Posterior cingulate gyrus (tissue), 11 donors: ENCODE measurements around the gene DNAJC9.
"Not testable (repeated sequence)": the region's sequence is repeated elsewhere in the genome, so short reads cannot be mapped to it uniquely, and the experiment has no call there.

ENCODE experiments used
- DNase-seq, 10 donors: peaks; one replicate each; pipeline versions ENCODE4 v3.0.0 to v3.0.0-alpha.2; 2020 to 2021; ENCODE audit warnings: mixed read lengths in 3 of 10
- intact Hi-C: fragments of 100-400 bp; cut with DNase I; formaldehyde crosslinking; loops from one replicate; pipeline ENCODE4 v1.15.1; 2023

Gene DNAJC9

GRCh38 chr10:73246646-73247508 is at the start of gene DNAJC9:
Gene DNAJC9 (minus strand): TSS chr10:73247255. CDS start chr10:73247189, 66 bp downstream.
- intact Hi-C loops = loop anchor here (5.0 kb wide), 1 partner anchor 80 kb away; the partner anchor contains the start of genes ECD and FAM149B1
- peak; percentile 91 to 99 (median 96) for DNase-seq

GRCh38 chr10:73293461-73293860 is 46.4 kb upstream of the DNAJC9 start:
- no peak for DNase-seq
- intact Hi-C loops = no loop called here

DNA sequence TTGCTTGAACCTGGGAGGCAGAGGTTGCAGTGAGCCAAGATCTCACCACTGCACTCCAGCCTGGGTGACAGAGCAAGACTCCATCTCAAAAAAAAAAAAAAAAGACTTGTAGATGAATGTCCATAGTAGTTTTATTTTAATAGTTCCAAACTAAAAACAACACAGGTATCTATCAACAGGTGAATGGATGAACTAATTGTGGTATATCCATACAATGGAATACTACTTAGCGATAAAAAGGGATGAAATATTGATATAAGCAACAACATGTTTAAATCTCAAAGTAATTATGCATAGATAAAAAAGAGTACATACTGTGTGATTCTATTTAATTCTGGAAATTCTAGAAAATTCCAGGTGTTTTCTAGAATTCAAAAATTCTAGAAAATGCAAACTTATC is 42.9 kb upstream of the DNAJC9 start:
- intact Hi-C loops = no loop called here
- DNase-seq = no peak

DNA sequence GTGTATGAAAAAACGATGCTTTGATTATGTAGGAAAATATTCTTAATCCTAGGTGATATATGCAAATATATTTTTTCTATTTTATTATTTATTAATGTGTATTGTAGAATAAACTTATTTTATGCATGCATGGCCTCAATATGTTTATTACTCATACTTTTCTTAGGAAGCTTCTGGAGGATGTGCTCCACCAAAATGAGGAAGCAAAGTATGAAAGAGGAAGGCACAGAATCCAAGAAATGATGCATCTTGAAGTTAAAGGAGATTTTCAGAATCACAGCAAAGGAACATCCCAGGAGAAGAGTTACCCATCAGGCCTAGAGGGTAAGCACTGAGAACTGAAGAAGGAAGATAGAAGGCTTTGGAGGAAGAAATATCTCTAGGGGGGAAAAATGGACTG is 40.4 kb upstream of the DNAJC9 start:
- no peak for DNase-seq
- intact Hi-C loops = no loop called here

GRCh38 chr10:73281097-73281496 is 34.0 kb upstream of the DNAJC9 start:
- no peak for DNase-seq
- intact Hi-C loops = no loop called here

- DNase-seq = no peak
- intact Hi-C loops = loop anchor here (5.0 to 10.0 kb wide), 2 partner anchors 90 to 378 kb away; partner anchors contain the start of genes CFAP70 and MYOZ1
Measured at GRCh38 chr10:73264423-73264822, 17.4 kb upstream of the DNAJC9 start.

GRCh38 chr10:73263693-73264347 is 16.8 kb upstream of the DNAJC9 start:
- DNase-seq = no peak
- intact Hi-C loops = loop anchor here (5.0 to 10.0 kb wide), 2 partner anchors 91 to 378 kb away; partner anchors contain the start of genes CFAP70 and MYOZ1

- intact Hi-C loops = loop anchor here (5.0 to 10.0 kb wide), 2 partner anchors 92 to 379 kb away; partner anchors contain the start of genes CFAP70 and MYOZ1
- no peak for DNase-seq
Measured at GRCh38 chr10:73262880-73263555, 16.0 kb upstream of the DNAJC9 start.

DNA sequence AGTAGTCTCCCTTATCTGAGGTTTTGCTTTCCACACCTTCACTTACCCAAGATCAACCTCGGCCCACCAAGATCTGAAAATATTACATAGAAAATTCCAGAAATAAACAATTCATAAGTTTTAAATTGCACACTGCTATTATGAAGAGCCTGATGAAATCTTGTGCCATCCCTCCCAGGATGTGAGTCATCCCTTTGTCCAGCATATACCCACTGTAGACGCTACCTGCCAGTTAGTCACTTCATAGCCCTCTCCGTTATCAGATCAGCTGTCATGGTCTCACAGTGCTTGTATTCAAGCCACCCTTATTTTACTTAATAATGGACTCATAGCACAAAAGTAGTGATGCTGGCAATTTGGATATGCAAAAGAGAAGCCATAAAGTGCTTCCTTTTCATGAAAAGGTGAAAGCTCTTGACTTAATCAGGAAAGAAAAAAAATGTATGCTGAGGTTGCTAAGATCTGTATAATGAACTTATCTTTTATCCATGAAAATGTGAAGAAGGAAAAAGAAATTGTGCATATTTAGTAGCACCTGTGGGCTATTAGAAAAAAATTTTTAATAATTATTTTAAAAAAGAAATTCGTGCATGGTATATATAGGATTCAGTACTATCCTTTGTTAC is 15.2 kb upstream of the DNAJC9 start:
- intact Hi-C loops = loop anchor here (5.0 to 10.0 kb wide), 2 partner anchors 93 to 380 kb away; partner anchors contain the start of genes CFAP70 and MYOZ1
- DNase-seq = no peak

- intact Hi-C loops = loop anchor here (5.0 to 10.0 kb wide), 2 partner anchors 93 to 381 kb away; partner anchors contain the start of genes CFAP70 and MYOZ1
- DNase-seq = no peak
Measured at GRCh38 chr10:73261362-73261995, 14.4 kb upstream of the DNAJC9 start.

DNA sequence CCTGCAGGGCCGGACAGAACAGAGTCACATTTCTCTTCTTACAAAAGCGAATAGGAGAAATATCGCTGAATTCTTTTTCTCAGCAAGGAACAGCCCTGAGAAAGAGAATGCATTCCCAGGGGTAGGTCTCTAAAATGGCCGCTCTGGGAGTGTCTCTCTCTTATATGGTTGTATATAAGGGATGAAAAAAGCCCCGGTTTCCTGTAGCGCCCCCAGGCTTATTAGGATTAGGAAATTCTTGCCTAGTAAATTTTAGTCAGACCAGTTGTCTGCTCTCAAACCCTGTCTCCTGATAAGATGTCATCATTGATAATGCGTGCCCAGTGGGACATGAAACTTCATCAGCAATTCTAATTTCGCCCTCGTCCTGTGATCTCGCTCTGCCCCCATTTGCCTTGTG is 11.6 kb upstream of the DNAJC9 start:
- DNase-seq = not testable (repeated sequence)
- intact Hi-C loops = loop anchor here (10.0 kb wide), 2 partner anchors 156 to 236 kb away; partner anchors contain the start of genes ANXA7 and PPP3CB

DNA sequence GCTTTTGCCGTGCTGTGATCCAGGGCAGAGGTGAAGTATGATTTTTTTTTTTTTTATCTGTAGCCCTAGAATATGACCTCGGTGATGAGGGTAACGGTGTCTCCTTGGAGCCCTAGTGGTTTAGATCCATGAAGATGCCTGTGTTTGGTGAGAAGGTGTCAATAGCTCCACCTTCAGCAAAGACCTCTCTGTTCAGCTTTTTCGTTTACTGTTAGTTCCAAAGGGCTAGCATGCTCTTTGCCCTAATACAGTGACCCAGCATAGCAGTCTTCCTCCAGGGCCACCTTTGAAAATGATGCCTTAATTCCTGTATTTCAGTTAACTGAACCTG is 6.1 kb upstream of the DNAJC9 start:
- intact Hi-C loops = loop anchor here (10.0 kb wide), 2 partner anchors 162 to 242 kb away; partner anchors contain the start of genes ANXA7 and PPP3CB

GRCh38 chr10:73252445-73253224 is 5.6 kb upstream of the DNAJC9 start, which contains the start of gene MRPS16:
Gene MRPS16 (minus strand): TSS chr10:73252644. CDS start chr10:73252482, 162 bp downstream.
- peak; percentile 89 to 99 (median 94) for DNase-seq
- intact Hi-C loops = loop anchor here (10.0 kb wide), 2 partner anchors 162 to 242 kb away; partner anchors contain the start of genes ANXA7 and PPP3CB

More for the DNA sequence above, 6.1 kb upstream of the DNAJC9 start:
- no peak for DNase-seq

- peak in 1 of 10 donors; percentile 82 for DNase-seq
- intact Hi-C loops = loop anchor here (10.0 kb wide), 2 partner anchors 163 to 243 kb away; partner anchors contain the start of genes ANXA7 and PPP3CB
Measured at GRCh38 chr10:73251683-73252444, 4.8 kb upstream of the DNAJC9 start.

DNA sequence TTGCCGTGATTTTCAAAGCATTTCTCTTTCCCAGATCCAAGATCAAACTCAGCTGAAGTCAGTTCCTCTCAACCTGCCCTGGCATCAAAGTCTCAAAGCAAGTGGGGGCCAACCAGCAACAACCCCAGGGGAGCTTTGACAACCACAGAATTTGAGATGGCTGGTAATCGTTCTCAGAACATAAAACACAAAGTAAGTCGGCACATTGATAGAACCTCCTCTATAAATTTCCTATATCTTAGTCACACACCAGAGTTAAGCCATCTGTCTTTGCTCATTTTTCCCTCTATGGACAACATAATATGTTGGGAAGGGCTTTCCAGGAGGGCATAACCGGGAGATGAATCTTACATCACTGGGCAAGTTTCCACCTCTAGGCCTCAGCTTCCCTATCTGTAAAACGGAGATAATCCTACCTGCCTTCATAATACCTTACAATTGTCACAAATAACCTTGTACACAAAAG is 1.2 kb upstream of the DNAJC9 start:
- intact Hi-C loops = loop anchor here (5.0 kb wide), 1 partner anchor 81 kb away; the partner anchor contains the start of genes ECD and FAM149B1
- DNase-seq = no peak

GRCh38 chr10:73247509-73248258 is 629 bp upstream of the DNAJC9 start:
- DNase-seq = no peak
- intact Hi-C loops = loop anchor here (5.0 kb wide), 1 partner anchor 80 kb away; the partner anchor contains the start of genes ECD and FAM149B1

DNA sequence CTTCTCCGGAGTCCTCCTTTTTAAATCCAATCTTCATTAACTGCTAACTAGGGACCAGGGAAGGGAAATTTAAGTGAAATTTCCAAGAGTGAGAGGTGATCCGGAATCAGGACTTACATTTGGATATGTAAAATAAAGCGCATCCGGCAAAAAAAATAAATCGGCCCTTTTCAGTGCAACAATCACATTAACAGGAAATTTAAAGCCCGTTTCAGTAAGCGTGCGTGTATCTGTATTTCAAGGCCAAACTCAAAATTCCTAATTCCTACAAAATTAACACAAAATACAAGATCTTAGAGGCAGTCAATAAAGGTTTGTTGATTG is 771 bp downstream of the DNAJC9 start:
- no peak for DNase-seq
- intact Hi-C loops = loop anchor here (5.0 kb wide), 1 partner anchor 79 kb away; the partner anchor contains the start of genes ECD and FAM149B1
